HepG2 (cell line): Measurements from ENCODE around the gene AP4E1. TPM values are rescaled to one million over a fixed set of nuclear protein-coding genes. Genes with fewer than 3 reads are reported as not detected.

Experiments used
- ATAC-seq: fragments of 200-7000 bp; cut with Tn5 transposase; 3 replicates; pipeline ENCODE4 v1.9.1; 2020; ENCODE audit warnings: mild to moderate bottlenecking, moderate library complexity
- BruUV-seq: library from RNA; stranded (reverse); fragments of 400-500 nt; replicated peaks from 2 replicates; lab custom pipeline; 2021; lab: Mats Ljungman, UMichigan
- CTCF ChIA-PET: fragments of 300-600 bp; formaldehyde crosslinking; extraction: SDS; loops from one replicate; lab custom pipeline; 2021; ENCODE audit warnings: low total read pairs, inconsistent platforms, low intra/inter-chr PET ratio; lab: Yijun Ruan, JAX
- POLR2A ChIA-PET: fragments of 350-600 bp; sonication (Branson Sonifier 250); formaldehyde crosslinking; loops from one replicate; lab custom pipeline; 2020; ENCODE audit warnings: antibody characterized with exemption, inconsistent platforms; lab: Yijun Ruan, JAX
- DNase-seq: peaks from one replicate; pipeline ENCODE4 v3.0.0-alpha.2; 2015; ENCODE audit warnings: low spot score
- FAIRE-seq: peaks from 3 replicates; lab custom pipeline; 2011; peaks lifted over from hg19 to GRCh38; lab: Jason Lieb, UNC
- H2AFZ ChIP-seq: one replicate; pipeline ENCODE4 v1.6.1; 2011; ENCODE audit warnings: low read length, inconsistent platforms
- H3K27ac ChIP-seq: fragments of 300-600 bp; 3 replicates; pipeline ENCODE4 v1.8.0; 2011; ENCODE audit warnings: mixed run types, mild to moderate bottlenecking, mixed read lengths, low read length, inconsistent platforms; ENCODE audit not compliant: insufficient read depth; ENCODE audit errors: extremely low read length
- H3K27me3 ChIP-seq, 2 experiments: fragments of 200-600 bp in 1 of 2; 2 replicates in 1 of 2; 3 replicates in 1 of 2; pipeline versions ENCODE4 v1.6.0 to v1.8.0; 2011; ENCODE audit warnings: low read length in 2 of 2, mild to moderate bottlenecking in 2 of 2, moderate library complexity in 2 of 2, inconsistent platforms in 1 of 2; ENCODE audit not compliant: insufficient read depth in 2 of 2, control insufficient read depth in 1 of 2
- H3K36me3 ChIP-seq, 2 experiments: fragments of 200-600 bp in 1 of 2; replicated peaks in 1 of 2; 2 replicates in 1 of 2; 3 replicates in 1 of 2; pipeline versions ENCODE4 v1.5.1 to v1.8.0; 2011; ENCODE audit warnings: low read length in 2 of 2, inconsistent platforms in 1 of 2; ENCODE audit not compliant: insufficient read depth in 2 of 2, control insufficient read depth in 1 of 2
- H3K4me1 ChIP-seq: 2 replicates; pipeline ENCODE4 v1.5.1; 2012; ENCODE audit warnings: low read length, inconsistent platforms; ENCODE audit not compliant: insufficient read depth
- H3K4me2 ChIP-seq: 2 replicates; pipeline ENCODE4 v1.6.0; 2011; ENCODE audit warnings: low read depth, low read length, inconsistent platforms
- H3K4me3 ChIP-seq, 3 experiments: fragments of 200-600 bp in 1 of 3; sonication (generic), shearing (Covaris generic) in 1 of 3; replicated peaks in 1 of 3; 2 replicates each; pipeline ENCODE4 v1.5.1; 2011 to 2016; ENCODE audit warnings: low read length in 3 of 3, inconsistent platforms in 2 of 3, low read depth in 2 of 3, mild to moderate bottlenecking in 2 of 3, control low read depth in 1 of 3, mixed read lengths in 1 of 3; ENCODE audit not compliant: insufficient read depth in 1 of 3
- H3K79me2 ChIP-seq: one replicate; pipeline ENCODE4 v1.6.1; 2011; ENCODE audit warnings: low read length, inconsistent platforms; ENCODE audit not compliant: insufficient read depth
- H3K9ac ChIP-seq: 2 replicates; pipeline ENCODE4 v1.6.0; 2011; ENCODE audit warnings: mild to moderate bottlenecking, low read depth, low read length, inconsistent platforms; ENCODE audit not compliant: insufficient read depth
- H3K9me3 ChIP-seq: 2 replicates; pipeline ENCODE4 v1.5.1; 2012; ENCODE audit warnings: mild to moderate bottlenecking, low read length
- H4K20me1 ChIP-seq: 2 replicates; pipeline ENCODE4 v1.6.0; 2011; ENCODE audit warnings: inconsistent platforms, mild to moderate bottlenecking, low read length, moderate library complexity; ENCODE audit not compliant: insufficient read depth
- CBX2 ChIP-seq, 2 experiments: fragments of 200-600 bp in 1 of 2; sonication (generic); formaldehyde crosslinking in 1 of 2; IDR thresholded peaks; 2 replicates each; pipeline versions ENCODE4 v1.7.0 to v1.8.1; 2018 to 2022; ENCODE audit warnings: low read depth in 2 of 2, low read length in 1 of 2, mild to moderate bottlenecking in 1 of 2, missing genetic modification reagents in 1 of 2
- FLYWCH1 ChIP-seq: sonication (generic); formaldehyde crosslinking; IDR thresholded peaks from 2 replicates; pipeline ENCODE4 v1.8.1; 2023; ENCODE audit warnings: mild to moderate bottlenecking, missing genetic modification reagents
- SIX1 ChIP-seq: sonication (generic); formaldehyde crosslinking; IDR thresholded peaks from 2 replicates; pipeline ENCODE4 v1.4.0; 2020; ENCODE audit warnings: missing genetic modification reagents, borderline replicate concordance
- ZFP90 ChIP-seq: sonication (generic); formaldehyde crosslinking; IDR thresholded peaks from 2 replicates; pipeline ENCODE4 v1.8.0; 2022; ENCODE audit warnings: missing genetic modification reagents, mild to moderate bottlenecking, inconsistent platforms, borderline replicate concordance
- ZNF652 ChIP-seq: IDR thresholded peaks from 2 replicates; pipeline ENCODE4 v1.6.1; 2016; ENCODE audit warnings: low read depth, borderline replicate concordance
- WGBS: methylation state at CpG from one replicate; pipeline ENCODE4 v1.1.6; 2017; ENCODE audit warnings: low lambda C conversion rate; 5-methylcytosine and 5-hydroxymethylcytosine counted together
- in situ Hi-C: cut with HindIII; loops from 2 replicates; pipeline ENCODE4 v1.10.0; 2017; ENCODE audit warnings: low pct_unique_long_range_greater_than_20kb; ENCODE audit not compliant: extremely low pct_ligation_motif_present
- intact Hi-C: fragments of 100-400 bp; cut with micrococcal nuclease; formaldehyde crosslinking; loops from one replicate; pipeline ENCODE4 v1.10.0; 2022; ENCODE audit not compliant: unreplicated experiment
- polyA plus RNA-seq, 8 experiments: library from polyadenylated mRNA; depleted of rRNA in 3 of 8; stranded (reverse) in 7 of 8; unstranded in 1 of 8; fragments of >200 nt; fragmentation: Illumina TruSeq in 4 of 8; extraction: Trizol in 4 of 8; gene quantifications; 2 replicates each; pipeline versions ENCODE4 v1.2.1 to v1.2.3, GENCODE V29; 2011 to 2016; ENCODE audit warnings: low read depth in 4 of 8, missing spikeins in 1 of 8, mixed read lengths in 1 of 8; ENCODE audit not compliant: insufficient read depth in 1 of 8
- total RNA-seq, 5 experiments: library from RNA; depleted of rRNA; stranded (reverse); fragments of >200 nt; fragmentation: Illumina TruSeq; extraction: Trizol; gene quantifications; 2 replicates each; pipeline ENCODE4 v1.2.3, GENCODE V29; 2016; ENCODE audit warnings: low read depth in 1 of 5
- TF ChIP-seq, protein P1 (sequence below): sonication (generic); formaldehyde crosslinking; IDR thresholded peaks from 2 replicates; pipeline ENCODE4 v1.4.0; 2020; ENCODE audit warnings: missing genetic modification reagents
- TF ChIP-seq, protein P2 (sequence below): sonication (generic); formaldehyde crosslinking; IDR thresholded peaks from 2 replicates; pipeline ENCODE4 v1.5.0; 2020; ENCODE audit warnings: missing genetic modification reagents

Gene AP4E1
- total and polyA plus RNA-seq, 2 of the 13 experiments (the other 11 are each of a cell fraction or from before 2014, with no cell fraction given): 2.2 to 7.8 TPM

DNA sequence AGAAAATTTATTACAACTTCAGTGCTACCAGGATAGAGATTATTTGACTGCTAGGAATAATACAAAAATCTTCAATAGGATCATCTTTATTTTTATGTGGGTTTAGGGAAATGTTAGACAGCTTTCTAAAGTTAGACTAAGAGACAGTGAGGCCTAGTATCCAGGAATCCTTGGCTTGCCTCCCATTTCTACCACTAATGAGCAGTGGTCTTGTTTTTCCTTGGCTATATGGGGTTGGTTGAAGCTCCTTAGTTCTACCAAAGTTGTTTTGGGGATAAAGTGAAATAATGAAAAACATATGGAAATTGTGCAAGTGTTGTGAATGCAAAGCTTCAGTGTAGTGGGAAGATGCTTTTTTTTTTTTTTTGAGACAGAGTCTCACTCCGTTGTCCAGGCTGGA is 16.8 kb downstream of the AP4E1 start:
- no peak overlapping the region for H3K27ac ChIP-seq
- 94% methylated on average over 1 of the region's 1 CpG for WGBS
- H3K27me3 ChIP-seq: no peaks in the 10 kb centered on the region
- no peak overlapping the region for H2AFZ ChIP-seq
- H3K4me2 ChIP-seq: no peak overlapping the region
- no peaks in the 10 kb centered on the region for H4K20me1 ChIP-seq
- ATAC-seq: no peak
- no peaks in the 10 kb centered on the region for H3K4me1 ChIP-seq
- TF ChIP-seq, protein P1, sequence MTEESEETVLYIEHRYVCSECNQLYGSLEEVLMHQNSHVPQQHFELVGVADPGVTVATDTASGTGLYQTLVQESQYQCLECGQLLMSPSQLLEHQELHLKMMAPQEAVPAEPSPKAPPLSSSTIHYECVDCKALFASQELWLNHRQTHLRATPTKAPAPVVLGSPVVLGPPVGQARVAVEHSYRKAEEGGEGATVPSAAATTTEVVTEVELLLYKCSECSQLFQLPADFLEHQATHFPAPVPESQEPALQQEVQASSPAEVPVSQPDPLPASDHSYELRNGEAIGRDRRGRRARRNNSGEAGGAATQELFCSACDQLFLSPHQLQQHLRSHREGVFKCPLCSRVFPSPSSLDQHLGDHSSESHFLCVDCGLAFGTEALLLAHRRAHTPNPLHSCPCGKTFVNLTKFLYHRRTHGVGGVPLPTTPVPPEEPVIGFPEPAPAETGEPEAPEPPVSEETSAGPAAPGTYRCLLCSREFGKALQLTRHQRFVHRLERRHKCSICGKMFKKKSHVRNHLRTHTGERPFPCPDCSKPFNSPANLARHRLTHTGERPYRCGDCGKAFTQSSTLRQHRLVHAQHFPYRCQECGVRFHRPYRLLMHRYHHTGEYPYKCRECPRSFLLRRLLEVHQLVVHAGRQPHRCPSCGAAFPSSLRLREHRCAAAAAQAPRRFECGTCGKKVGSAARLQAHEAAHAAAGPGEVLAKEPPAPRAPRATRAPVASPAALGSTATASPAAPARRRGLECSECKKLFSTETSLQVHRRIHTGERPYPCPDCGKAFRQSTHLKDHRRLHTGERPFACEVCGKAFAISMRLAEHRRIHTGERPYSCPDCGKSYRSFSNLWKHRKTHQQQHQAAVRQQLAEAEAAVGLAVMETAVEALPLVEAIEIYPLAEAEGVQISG (CRISPR knock-in tag): no peak
- TF ChIP-seq ZNF652 (CRISPR knock-in tag): no peak
- TF ChIP-seq SIX1 (CRISPR knock-in tag): no peak
- no peak for TF ChIP-seq FLYWCH1 (CRISPR knock-in tag)
- TF ChIP-seq, protein P2, sequence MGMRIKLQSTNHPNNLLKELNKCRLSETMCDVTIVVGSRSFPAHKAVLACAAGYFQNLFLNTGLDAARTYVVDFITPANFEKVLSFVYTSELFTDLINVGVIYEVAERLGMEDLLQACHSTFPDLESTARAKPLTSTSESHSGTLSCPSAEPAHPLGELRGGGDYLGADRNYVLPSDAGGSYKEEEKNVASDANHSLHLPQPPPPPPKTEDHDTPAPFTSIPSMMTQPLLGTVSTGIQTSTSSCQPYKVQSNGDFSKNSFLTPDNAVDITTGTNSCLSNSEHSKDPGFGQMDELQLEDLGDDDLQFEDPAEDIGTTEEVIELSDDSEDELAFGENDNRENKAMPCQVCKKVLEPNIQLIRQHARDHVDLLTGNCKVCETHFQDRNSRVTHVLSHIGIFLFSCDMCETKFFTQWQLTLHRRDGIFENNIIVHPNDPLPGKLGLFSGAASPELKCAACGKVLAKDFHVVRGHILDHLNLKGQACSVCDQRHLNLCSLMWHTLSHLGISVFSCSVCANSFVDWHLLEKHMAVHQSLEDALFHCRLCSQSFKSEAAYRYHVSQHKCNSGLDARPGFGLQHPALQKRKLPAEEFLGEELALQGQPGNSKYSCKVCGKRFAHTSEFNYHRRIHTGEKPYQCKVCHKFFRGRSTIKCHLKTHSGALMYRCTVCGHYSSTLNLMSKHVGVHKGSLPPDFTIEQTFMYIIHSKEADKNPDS (CRISPR knock-in tag): no peak
- TF ChIP-seq CBX2 (IDR thresholded peaks at IDR 0.05; ENCODE audit: low read depth, low read length): no peak
- no peak for TF ChIP-seq CBX2 (CRISPR knock-in tag; IDR thresholded peaks at IDR 0.05; ENCODE audit: low read depth)
- no peak for TF ChIP-seq ZFP90 (CRISPR knock-in tag)
- in situ Hi-C loops: no loop called here
- DNase-seq: no peak
- ChIA-PET POLR2A (interaction anchor here (0.5 to 1.3 kb wide), 2 partner anchors 15 to 39 kb away, joined by 3 read pairs; no protein-coding TSS in a partner anchor), CTCF (no interaction called here)
- no peaks in the 10 kb centered on the region for H3K79me2 ChIP-seq
- FAIRE-seq: no peak
- H3K9me3 ChIP-seq: no peaks in the 10 kb centered on the region
- no peak overlapping the region for H3K4me3 ChIP-seq
- intact Hi-C loops: no loop called here
- peaks cover under 1 to 27% of the 10 kb centered on the region in 2 experiments for H3K36me3 ChIP-seq
- no peak overlapping the region for H3K9ac ChIP-seq
- BruUV-seq: no TSS peak
